ENCODE measurements around the gene SDR39U1.

SDR39U1 gene

DNA sequence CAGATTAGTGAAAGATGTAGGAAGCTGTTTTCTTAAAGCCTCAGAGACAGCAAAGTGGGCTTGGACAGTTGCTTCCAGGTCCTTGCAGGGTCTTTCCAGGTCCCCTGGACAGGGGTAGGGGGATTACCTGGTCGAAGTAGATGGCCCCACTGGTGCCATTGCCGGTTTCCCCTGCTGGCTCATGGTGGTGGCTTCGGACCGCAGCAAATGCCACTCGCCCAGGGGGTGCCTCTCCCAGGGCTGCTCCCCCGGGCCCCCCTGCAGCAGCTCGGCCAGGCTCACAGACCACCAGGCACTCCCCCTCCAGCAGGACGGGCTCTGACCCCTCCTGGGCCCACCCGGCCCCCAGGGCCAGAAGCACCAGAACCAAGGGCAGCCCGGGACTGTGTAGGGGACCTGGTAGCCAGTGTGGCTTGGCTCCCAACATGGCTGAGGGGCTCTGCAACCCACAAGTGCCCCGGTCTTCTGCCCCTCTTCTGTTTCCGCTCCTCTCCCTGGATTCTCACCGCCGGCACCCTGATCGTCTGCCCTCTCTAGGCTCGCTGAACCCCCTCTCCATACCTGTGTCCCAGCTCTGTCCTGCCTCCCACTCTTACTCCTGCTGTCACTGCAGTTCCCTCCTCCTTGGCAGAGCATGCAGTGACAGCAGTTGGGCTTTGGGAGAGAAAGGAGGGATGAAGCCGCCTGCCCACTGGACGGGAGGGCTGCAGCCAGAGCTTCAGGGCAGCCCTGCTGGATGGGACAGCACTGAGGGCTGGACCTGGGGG is 13.8 kb downstream of the SDR39U1 start:
- DNase-seq: peak in 1 of 2 donors; percentile 18

DNA sequence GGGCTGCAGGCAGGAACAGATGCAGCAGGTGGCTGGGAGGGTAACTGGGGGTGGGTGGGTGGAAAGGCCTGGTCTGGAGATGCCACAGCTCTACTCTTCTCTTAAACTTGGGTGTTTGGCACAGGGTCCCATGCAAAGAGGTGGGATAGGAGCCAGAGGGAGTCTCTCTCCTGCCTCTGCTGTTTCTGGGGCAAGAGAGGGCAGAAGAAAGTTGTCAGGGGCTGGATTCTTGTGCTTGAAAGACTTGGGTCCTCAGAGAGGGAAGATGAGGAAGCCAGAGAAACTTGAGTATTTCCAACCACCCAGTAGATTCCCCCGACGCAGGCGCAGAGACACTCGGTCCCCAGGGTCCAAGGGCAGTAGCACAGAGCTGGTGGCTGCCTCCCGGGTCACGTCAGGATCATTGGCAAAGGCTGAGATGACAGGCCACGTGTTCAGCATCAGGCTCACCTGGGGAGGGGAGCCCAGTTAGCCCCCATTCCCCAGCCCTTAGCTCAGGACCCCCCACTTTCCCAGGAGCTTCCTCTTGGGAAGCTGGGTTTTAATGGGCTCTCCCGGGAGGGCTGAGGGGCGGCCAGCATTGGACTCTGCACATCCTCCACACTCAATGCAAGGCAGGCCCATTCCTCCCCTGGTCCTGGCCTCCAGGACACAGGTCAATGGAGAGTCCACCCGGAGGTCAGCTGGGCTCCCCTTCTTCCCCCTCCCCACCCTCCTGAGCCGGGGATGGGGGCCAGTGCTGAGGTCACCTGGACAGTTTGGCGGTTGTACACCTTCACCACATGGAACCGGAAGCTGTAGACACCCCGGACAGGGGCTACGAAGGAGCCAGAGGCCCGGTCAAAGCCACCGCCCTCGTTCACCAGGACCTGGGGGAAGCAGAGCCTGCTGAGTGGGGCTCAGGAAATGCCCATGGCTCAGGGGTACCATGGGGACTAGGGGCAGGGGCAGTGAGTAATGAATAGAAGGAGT is 14.8 kb downstream of the SDR39U1 start:
- DNase-seq: peak in 1 of 2 donors; percentile 16

DNA sequence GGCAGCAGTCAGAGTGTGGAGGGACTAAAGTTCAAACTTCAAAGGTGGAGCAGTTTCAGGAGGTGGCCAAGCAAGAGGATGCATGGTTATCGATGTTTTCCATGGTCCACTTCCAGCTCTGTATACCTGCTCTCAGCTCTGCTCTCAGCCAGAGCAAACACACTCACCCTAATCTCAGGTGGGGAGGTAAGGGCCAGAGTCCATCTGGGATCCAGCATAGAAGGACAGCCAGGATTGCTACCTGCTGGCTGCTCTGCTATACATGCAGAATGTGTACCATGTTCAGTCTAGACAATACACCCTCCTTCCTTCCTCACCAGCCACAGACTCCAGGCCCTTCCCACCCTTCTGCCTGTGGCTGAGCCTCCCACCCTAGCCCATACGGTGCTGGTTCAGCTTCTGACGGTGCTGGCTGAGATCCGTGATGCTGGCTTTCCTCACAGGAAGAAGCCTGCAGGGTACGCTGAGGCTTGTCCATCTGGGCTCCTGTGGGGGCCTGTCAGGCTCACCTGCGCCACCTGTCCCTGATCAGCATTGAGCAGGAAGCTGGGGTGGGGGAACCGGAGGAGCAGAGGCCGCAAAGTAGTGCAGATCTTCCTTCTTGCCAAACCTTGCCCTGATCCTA is 15.6 kb downstream of the SDR39U1 start:
- DNase-seq: peak in 1 of 2 donors; percentile 19

DNA sequence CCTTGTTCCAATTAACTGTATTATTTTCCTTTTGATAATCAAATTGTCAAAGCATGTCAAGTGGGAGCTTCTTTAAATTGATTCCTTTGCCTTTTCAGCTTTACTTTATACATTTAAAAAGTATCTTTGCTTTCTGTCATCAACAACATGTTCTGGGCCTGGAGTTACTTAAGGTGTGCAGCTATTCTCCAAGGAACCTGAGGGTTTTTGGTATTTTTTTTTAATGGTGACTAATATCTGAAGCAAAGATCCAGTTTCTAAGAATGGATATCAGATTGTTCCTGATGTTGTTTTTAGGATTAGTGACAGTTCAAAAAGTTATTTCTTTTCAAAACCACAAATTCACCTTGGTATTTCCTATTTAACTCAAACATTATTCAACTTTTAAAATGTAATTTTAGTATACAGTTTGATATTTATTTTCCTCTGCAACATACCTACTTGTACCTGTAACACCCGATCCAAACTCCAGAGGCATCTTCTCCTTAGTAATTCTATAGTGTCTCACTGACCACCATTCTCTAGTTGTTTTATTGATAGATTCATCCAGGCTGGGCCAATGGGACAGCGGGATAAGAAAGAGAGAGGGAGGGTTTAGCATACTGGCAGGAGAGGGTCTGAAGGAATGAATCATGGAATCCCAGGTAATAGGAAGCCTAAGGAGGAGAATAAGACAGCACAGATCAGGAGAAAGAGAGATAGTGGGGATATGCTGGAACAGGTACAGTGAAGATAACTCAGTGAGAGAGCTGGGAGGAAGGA is 16.2 kb downstream of the SDR39U1 start:
- DNase-seq: no peak

DNA sequence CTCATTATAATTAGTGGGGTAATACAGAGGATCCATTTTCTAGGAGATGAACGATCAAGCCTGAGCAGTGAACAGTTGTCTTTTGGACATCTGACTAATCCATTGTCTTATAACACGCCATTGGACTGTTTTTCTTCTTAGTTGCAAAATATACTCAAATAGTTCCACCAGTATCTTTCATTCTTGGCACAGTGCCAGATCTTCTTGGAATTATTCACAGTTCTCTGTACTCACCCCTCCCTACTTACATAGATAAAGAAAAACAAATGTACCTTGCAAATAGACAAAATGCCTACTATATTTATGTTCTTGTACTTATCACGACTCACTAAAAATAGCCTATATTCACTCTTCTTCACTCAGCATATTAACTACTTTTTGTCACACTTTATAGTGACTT is 16.9 kb downstream of the SDR39U1 start:
- DNase-seq: no peak

DNA sequence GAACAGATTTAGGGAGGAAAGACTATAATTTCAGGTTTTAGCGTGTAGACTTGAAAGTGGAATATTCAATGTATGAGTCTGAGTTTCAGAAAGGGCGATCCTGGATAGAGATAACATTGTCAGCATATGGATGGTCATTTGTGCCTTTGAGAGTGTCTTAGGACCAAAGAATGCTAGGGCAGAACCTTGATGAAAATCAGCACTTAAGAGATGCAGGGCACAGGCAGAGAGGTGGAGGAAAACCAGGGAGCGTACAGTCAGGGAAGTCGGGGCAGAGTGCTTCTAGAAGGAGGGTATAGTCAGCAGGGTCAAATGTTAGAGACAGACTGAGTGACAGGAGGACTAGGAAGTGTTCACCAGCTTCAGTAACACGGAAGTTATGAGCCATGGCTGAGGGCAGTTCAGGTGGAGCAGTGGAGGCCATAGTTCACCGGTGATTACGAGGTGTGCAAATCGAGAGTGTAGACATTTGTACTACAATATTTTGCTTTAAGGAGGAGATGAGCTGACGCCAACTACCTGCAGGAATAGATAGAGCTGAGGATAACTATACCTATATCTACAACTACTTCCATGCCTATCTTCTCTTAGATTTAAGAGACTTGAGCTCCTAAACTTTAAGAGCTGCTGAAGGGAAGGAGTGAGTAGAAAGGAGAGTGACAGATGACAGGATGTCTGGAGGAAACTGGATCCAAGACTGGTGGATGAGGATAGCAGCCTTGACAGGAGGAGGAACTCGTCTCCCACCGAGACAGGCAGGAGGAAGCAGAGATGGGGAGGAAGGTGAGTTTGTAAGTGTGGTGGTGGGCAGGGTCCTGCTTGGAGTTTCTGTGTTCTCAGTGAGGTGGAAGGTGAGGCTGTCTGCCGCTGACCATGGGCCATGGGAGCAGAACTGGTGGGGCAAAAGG is 19.6 kb downstream of the SDR39U1 start:
- no peak for DNase-seq

DNA sequence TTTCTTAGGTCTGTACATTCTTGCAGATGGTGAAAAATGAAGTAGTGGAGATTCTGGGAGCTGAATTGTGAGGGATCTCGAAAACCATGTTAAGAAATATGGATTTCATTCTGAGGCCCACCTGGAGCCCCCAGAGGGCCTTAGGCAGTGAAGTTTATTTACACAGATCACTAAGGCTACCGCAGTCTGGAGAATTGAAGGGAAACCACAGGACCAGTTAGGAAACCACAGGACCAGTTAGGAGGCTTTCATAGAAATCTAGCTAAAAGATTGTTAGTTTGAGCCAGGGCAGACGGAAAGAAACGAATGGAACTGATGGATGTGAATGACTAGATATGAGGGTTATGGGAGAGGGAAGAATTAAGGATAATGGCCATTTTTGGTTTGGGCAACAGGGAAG is 20.3 kb downstream of the SDR39U1 start:
- DNase-seq: no peak

DNA sequence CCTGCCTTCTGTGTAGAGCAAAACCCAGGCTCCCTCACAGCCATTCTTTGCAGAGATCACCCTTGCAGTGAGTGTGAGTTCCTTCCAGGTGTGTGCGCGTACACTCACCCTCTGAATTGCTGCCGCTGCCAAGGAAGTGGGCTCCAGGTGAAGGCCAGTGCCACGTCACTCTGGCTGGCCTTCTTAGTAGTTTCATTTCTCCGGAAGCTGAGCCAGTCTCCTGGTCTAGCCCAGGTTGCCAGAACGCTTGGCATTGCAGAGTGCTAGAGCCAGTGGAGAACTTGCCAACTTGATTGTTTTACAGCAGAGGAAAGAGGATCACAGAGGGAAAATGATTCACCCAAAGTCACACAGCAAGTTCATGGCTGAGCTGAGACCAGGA is 24.1 kb downstream of the SDR39U1 start:
- no peak for DNase-seq

DNA sequence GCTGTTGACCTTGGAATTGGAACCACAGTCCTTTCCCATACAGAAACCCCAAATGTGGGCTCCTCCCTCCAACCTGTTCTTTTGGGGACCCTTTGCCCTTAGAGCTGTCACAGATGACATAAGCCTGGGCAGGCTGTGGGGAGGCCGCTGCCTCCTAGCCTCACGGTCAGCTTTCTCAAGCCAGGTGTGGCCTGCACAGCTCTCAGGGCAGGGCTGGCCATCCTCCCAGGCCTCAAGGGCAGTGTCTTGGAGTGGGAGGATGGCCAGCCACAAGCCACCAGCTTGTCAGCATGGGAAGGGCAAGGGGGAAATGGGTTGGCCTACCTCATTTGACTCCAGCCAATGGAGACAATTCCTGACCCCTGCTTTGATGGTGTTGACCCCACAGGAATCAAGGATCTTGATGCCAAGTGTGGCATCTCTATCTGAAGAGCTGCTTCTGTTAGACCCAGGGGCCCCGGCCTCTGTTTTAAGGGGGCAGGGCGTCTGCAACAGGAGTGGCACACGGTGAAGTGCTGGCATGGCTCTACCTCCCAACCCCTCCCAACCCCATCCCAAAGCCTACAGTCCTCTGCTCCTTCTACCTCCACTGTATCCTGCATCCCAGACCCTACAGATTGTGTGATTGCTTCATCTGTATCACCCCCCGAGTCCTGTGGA is 24.6 kb downstream of the SDR39U1 start:
- no peak for DNase-seq

DNA sequence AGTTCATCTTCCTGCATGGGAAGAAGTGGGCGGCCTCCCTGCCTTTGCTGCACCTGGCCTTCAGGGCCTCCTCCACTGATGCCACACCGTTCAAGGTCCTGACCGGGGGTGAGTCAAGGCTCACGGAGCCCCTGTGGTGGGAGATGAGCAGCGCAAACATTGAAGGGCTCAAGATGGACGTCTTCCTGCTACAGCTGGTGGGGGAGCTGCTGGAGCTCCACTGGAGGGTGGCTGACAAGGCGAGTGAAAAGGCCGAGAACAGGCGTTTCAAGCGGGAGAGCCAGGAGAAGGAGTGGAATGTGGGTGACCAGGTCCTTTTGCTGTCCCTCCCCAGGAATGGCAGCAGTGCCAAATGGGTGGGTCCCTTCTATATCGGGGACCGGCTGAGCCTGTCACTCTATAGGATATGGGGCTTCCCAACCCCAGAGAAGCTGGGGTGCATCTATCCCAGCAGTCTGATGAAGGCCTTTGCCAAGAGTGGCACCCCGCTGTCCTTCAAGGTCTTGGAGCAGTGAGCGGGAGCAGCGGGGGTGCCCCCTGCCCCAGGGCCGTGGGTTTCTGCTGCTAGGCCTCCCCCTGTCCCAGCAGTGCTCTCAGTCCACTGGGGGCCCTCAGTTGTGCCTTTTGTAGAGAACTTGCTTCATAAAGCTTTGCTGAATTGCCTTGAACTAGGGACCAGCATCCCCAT is 25.5 kb downstream of the SDR39U1 start:
- DNase-seq: no peak

DNA sequence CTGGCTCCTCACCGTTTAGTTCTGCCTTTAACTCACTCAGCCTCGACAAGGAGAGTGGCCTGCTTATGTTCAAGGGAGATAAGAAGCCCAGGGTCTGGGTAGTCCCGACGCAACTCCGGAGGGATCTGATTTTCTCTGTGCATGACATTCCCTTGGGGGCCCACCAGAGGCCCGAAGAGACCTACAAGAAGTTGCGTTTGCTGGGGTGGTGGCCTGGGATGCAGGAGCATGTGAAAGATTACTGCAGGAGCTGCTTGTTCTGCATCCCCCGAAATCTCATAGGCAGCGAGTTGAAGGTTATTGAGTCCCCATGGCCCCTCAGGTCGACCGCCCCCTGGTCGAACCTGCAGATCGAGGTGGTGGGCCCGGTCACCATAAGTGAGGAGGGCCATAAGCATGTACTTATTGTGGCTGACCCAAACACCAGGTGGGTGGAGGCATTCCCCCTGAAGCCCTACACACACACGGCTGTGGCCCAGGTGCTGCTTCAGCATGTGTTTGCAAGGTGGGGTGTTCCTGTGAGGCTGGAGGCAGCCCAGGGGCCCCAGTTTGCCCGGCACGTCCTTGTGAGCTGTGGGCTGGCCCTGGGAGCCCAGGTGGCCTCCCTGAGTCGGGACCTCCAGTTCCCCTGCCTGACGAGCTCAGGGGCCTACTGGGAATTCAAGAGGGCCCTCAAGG is 26.2 kb downstream of the SDR39U1 start:
- DNase-seq: no peak

DNA sequence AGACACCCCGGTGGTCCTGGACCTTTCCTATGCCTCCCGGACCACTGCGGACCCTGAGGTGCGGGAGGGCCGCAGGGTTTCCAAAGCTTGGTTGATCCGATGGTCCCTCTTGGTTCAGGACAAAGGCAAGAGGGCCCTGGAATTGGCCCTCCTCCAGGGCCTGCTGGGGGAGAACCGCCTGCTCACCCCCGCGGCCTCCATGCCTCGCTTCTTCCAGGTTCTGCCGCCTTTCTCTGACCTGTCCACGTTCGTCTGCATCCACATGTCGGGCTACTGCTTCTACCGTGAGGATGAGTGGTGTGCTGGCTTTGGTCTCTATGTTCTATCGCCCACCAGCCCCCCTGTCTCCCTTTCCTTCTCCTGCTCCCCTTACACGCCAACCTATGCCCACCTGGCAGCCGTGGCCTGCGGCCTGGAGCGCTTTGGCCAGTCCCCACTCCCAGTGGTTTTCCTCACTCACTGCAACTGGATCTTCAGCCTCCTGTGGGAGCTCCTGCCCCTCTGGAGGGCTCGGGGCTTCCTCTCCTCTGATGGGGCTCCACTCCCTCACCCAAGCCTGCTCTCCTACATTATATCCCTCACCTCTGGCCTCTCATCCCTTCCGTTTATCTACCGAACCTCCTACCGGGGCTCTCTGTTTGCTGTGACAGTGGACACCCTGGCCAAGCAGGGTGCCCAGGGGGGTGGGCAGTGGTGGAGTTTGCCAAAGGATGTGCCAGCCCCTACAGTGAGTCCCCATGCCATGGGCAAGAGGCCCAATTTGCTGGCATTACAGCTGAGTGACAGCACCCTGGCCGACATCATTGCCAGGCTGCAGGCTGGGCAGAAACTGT is 26.9 kb downstream of the SDR39U1 start:
- DNase-seq: no peak

DNA sequence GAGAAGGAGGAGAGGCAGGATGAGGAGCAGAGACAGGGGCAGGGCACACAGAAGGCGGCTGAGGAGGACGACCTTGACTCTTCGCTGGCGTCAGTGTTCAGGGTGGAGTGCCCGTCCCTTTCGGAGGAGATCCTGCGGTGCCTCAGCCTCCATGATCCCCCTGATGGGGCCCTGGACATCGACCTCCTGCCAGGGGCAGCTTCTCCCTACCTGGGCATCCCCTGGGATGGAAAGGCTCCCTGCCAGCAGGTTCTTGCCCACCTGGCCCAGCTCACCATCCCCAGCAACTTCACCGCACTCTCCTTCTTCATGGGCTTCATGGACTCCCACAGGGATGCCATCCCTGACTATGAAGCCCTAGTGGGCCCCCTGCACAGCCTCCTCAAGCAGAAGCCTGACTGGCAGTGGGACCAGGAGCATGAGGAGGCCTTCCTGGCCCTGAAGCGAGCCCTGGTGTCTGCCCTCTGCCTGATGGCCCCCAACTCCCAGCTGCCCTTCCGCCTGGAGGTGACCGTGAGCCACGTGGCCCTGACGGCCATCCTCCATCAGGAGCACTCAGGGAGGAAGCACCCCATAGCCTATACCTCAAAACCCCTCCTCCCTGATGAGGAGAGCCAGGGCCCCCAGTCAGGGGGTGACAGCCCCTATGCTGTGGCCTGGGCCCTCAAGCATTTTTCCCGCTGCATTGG is 27.7 kb downstream of the SDR39U1 start:
- DNase-seq: no peak

DNA sequence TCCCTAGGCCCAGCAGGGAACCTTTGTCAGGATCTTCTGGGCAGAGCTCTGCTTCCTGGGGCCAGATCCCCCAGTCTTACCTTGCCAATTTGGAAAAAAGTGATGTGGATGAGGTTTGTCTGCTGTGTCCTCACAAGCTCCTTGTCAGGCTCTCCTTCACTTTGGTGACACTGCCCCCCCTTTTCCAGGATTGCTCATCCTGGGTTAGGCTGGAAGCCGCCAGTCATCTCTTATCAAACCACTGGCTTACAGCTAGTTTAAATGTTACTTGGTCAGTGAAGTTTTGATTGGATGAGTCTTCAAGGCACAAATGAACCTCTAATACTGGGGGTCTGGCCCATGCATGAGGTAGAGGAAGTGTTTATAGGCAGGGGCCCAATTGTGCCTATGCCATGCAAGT is 28.5 kb downstream of the SDR39U1 start:
- no peak for DNase-seq

DNA sequence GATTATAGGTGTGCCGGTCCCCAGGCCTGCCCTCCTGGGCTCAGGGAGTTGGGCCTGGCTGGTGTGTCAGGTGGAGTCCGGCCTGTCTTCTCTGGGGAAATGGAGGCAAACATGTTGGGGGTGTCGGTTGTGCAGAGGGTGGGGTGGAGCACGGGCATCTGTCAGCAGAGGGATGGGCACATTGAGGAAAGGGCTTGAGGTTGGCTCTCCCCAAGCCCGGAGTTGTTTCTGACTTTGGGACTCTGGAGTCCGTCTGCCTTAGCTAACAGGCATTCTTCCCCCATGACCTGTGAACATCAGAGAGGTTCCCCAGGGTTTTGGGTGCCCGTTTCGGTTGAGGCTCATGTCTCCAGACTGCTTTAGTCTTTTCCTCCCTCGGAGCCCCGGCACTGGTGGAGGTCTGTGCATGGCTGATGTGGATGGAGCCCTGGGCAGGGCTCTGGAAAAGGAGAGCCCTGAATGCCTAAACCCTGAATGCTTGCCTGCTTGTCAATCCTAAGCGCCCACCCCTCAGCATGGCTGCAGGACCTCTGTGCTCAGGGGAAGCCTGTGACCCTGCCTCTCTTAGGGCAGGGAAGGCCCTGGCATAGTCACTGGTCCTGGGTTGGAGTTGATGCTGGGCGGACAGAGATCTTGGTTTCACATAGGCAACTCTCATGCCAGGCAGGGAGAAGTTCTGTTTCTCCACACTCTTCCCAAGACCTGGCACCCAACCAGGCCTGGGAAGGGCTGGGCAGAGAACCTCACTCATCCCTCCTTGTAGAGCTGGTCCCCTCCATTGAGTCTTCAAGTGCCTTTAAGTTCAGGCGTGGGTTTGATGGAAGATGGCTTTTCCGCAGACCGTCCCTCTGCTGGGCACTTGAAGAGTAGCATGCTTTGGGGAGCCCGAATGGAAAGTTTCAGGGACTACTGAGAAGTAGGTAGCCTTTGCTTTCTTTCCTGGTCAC is 30.9 kb downstream of the SDR39U1 start:
- peak; percentile 27 to 32 for DNase-seq

DNA sequence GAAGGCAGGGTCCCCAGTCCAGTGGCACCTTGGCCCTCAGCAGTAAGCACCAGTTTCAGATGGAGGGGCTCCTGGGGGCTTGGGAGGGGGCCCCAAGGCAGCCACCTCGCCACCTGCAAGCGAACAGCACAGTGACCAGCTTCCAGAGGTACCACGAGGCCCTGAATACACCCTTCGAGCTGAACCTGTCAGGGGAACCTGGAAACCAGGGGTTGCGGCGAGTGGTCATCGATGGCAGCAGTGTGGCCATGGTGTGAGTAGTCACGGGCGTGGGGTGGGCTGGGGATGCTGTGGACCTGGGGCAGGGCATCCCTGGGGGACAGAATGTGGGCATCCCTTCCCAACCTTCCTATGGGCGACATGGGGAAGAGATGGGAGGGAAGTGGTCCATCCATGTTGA is 32.6 kb downstream of the SDR39U1 start:
- no peak for DNase-seq

DNA sequence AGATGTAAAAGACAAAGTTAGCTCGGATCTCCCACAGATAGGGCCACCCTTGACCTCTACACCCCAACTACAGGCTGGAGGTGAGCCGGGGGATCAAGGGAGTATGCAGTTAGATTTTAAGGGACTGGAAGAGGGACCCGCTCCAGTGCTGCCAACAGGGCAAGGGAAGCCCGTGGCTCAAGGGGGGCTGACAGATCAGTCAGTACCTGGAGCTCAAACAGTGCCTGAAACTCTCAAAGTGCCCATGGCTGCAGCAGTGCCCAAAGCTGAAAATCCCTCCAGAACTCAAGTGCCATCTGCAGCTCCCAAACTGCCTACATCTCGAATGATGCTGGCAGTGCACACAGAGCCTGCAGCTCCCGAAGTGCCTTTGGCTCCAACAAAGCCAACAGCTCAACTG is 33.4 kb downstream of the SDR39U1 start:
- no peak for DNase-seq
